Activated CD4-positive, alpha-beta T cell treated with anti-CD3 and anti-CD28 coated beads, Interleukin-2, amount 50 U/mL, for 1 hour (primary cell): ENCODE measurements around the gene FERMT3.

Source experiments
- DNase-seq: peaks from one replicate; pipeline ENCODE4 v3.0.0-alpha.2; 2020

FERMT3 gene

GRCh38 chr11:64222651-64223000 is 16.1 kb downstream of the FERMT3 start:
- no peak for DNase-seq

GRCh38 chr11:64223001-64223651 is 16.6 kb downstream of the FERMT3 start:
- no peak for DNase-seq

- no peak for DNase-seq
Observed at GRCh38 chr11:64224151-64224890, 17.8 kb downstream of the FERMT3 start.

GRCh38 chr11:64224891-64225607 is 18.5 kb downstream of the FERMT3 start:
- DNase-seq: no peak

- DNase-seq: peak; percentile 88
Observed at GRCh38 chr11:64225608-64226506, 19.3 kb downstream of the FERMT3 start, which contains the start of the genes NUDT22 and TRPT1. NUDT22 (plus strand) TSS chr11:64226274; CDS start chr11:64226653, 379 bp downstream. TRPT1 (minus strand) TSS chr11:64226186; CDS start chr11:64225860, 326 bp downstream.

- DNase-seq: peak; percentile 41
Observed at GRCh38 chr11:64226507-64227051, 20.1 kb downstream of the FERMT3 start.

GRCh38 chr11:64227405-64227956 is 21.0 kb downstream of the FERMT3 start:
- no peak for DNase-seq

GRCh38 chr11:64229090-64229743 is 22.7 kb downstream of the FERMT3 start:
- DNase-seq: no peak

- DNase-seq: no peak
Observed at GRCh38 chr11:64229744-64230170, 23.2 kb downstream of the FERMT3 start.

GRCh38 chr11:64230171-64230984 is 23.9 kb downstream of the FERMT3 start, which contains the start of gene DNAJC4:
DNAJC4 (plus strand) TSS chr11:64230548; CDS start chr11:64230855, 307 bp downstream.
- DNase-seq: peak; percentile 83

- no peak for DNase-seq
Observed at GRCh38 chr11:64230985-64231365, 24.5 kb downstream of the FERMT3 start.

GRCh38 chr11:64231546-64231945 is 25.0 kb downstream of the FERMT3 start:
- DNase-seq: no peak

- no peak for DNase-seq
Observed at GRCh38 chr11:64232182-64232966, 25.9 kb downstream of the FERMT3 start.

- no peak for DNase-seq
Observed at GRCh38 chr11:64232967-64233315, 26.4 kb downstream of the FERMT3 start.

- peak; percentile 67 for DNase-seq
Observed at GRCh38 chr11:64233913-64234586, 27.5 kb downstream of the FERMT3 start, which contains the start of gene VEGFB. VEGFB (plus strand) TSS chr11:64234584; CDS start chr11:64234834, 250 bp downstream.

GRCh38 chr11:64234647-64235379 is 28.3 kb downstream of the FERMT3 start:
- peak; percentile 34 for DNase-seq

- DNase-seq: no peak
Observed at GRCh38 chr11:64235437-64236161, 29.1 kb downstream of the FERMT3 start.
